Renal pelvis (tissue), 4 donors: ENCODE data around the gene APOL6. TPM values are rescaled to one million over a fixed set of nuclear protein-coding genes. Genes with fewer than 3 reads are reported as not detected.

Experiments
- DNase-seq: peaks from one replicate; pipeline ENCODE4 v3.0.0-alpha.2; 2013
- polyA plus RNA-seq, 3 donors: library from polyadenylated mRNA; unstranded; fragments of 120-200 nt; gene quantifications; one replicate each; pipeline ENCODE4 v1.2.1, GENCODE V29; 2013; ENCODE audit not compliant: insufficient read length in 3 of 3

APOL6 gene
- polyA plus RNA-seq, 3 donors = 2.7 to 4.0 (median 3.5) TPM

GRCh38 chr22:35711336-35711735 is 63.1 kb downstream of the APOL6 start:
- DNase-seq = no peak

DNA sequence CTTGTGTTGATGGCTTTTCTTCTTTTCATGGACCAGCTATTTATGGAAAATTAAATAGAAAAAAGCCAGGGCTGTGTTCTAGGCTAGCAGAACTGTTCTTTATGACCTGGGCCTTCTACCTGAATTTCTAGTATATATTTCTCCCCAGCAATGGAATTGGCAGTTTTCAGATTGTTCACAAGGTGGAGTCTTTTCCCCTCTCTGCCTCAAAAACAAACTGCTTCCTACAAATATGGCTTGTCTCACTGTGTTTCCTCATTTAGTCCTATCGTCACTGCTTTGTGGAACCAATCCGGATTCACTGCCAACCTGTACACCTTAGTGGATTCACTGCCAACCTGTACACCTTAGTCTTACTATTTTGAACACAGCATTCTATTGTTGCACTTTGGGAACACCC is 64.4 kb downstream of the APOL6 start:
- DNase-seq = no peak

GRCh38 chr22:35717572-35717971 is 69.3 kb downstream of the APOL6 start, which contains the start of gene APOL5:
Gene APOL5, plus strand, starts transcription at chr22:35717872. Its CDS starts 0 bp downstream, at chr22:35717872.
- no peak for DNase-seq

Other genes with a start within 250 kb of the APOL6 start
- 10 to 100 TPM; 66.3 to 91.3 (median 82.8) TPM for gene MCM5, start 248.3 kb upstream of the APOL6 start, polyA plus RNA-seq
- gene RASD2, start 107.6 kb upstream of the APOL6 start, polyA plus RNA-seq = 1 to 10 TPM; 1.1 to 2.6 (median 2.2) TPM
- gene MB, start 31.1 kb upstream of the APOL6 start, polyA plus RNA-seq = under 1 TPM in 2 of 3 donors, not detected in 1; 0.30 to 0.77 TPM
- gene APOL5, start 69.4 kb downstream of the APOL6 start, polyA plus RNA-seq = under 1 TPM in 1 of 3 donors, not detected in 2; 0.07 TPM